ENCODE data around the gene GFOD1. TPM values are rescaled to one million over a fixed set of nuclear protein-coding genes. Genes with fewer than 3 reads are reported as not detected.
A peak's percentile ranks its signal among the peaks of the same experiment; 100 is the strongest.

GFOD1 gene
- total and polyA plus RNA-seq, 2 of the 4 experiments (the other 2 are of a cell fraction): 1.8 to 3.4 TPM

DNA sequence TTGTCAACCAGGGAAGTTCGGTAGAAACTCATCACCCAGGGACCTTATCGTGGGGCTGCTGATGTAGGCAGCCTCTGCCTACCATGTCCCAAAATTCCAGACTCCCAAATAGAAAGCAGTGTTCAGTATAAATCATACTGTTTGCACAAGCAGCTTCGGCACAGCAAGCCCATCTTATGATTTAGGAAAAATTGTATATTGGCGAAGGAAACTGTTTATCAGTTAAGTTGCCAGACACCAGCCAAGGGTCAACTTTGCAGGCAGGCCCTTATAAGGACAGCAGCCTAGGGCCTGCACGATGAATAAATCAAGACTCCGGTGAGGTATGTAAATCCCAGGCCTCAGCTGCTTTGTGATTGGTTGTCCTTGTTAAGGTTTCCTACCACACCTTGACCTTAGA is 36.8 kb downstream of the GFOD1 start:
- H2AFZ ChIP-seq (replicated peaks; ENCODE audit: low read length, poor library complexity): no peak overlapping the region
- H3K9ac ChIP-seq (ENCODE audit: low read depth, low read length): no peak overlapping the region
- no peaks in the 10 kb centered on the region for H3K9me3 ChIP-seq (ENCODE audit: control insufficient read depth, insufficient read depth, low read length)
- no TSS peak for BruUV-seq (replicated peaks)
- no peak overlapping the region for H3K4me3 ChIP-seq (ENCODE audit: insufficient read depth, low read depth, low read length)
- no peak overlapping the region; the same call in 1 of the 2 replicates for H4K5ac ChIP-seq (ENCODE audit: low read depth, low read length)
- ATAC-seq (ENCODE audit: low read depth) (no peak), DNase-seq (no peak)
- peak overlapping the region; percentile 13; the same call in 1 of the 2 replicates for H3K27ac ChIP-seq (ENCODE audit: insufficient read depth, low read length)
- no peak overlapping the region for H4K91ac ChIP-seq (ENCODE audit: insufficient read depth, low read depth, low read length)
- ChIA-PET CTCF (interaction anchor here (0.5 kb wide), 1 partner anchor 18 kb away, joined by 3 read pairs; no protein-coding TSS in a partner anchor), POLR2A (ENCODE audit: unreplicated experiment) (no interaction called here)
- no peaks in the 10 kb centered on the region for H3K36me3 ChIP-seq (ENCODE audit: control insufficient read depth, insufficient read depth, low read length)
- H3K27me3 ChIP-seq (ENCODE audit: control insufficient read depth, insufficient read depth, low read length): no peaks in the 10 kb centered on the region
- no peak overlapping the region for H3K23ac ChIP-seq (ENCODE audit: low read depth, low read length)
- H2AK9ac ChIP-seq (replicated peaks; ENCODE audit: low read depth, low read length, poor library complexity): no peak overlapping the region
- dilution Hi-C loops (cut with HindIII; ENCODE audit: low sequenced_read_pairs, unreplicated experiment) (no loop called here), in situ Hi-C loops (cut with MboI; ENCODE audit: low sequenced_read_pairs) (no loop called here), intact Hi-C loops (cut with micrococcal nuclease) (no loop called here)
- H2AK5ac ChIP-seq (ENCODE audit: low read depth, low read length): no peak overlapping the region
- no peak overlapping the region for H3K4me2 ChIP-seq (ENCODE audit: low read depth, low read length)
- TF ChIP-seq MXI1 (IDR thresholded peaks at IDR 0.05; ENCODE audit: borderline replicate concordance, low read depth, low read length): no peak
- TF ChIP-seq BHLHE40 (IDR thresholded peaks at IDR 0.05; ENCODE audit: low read depth, low read length): no peak
- TF ChIP-seq, protein P1, sequence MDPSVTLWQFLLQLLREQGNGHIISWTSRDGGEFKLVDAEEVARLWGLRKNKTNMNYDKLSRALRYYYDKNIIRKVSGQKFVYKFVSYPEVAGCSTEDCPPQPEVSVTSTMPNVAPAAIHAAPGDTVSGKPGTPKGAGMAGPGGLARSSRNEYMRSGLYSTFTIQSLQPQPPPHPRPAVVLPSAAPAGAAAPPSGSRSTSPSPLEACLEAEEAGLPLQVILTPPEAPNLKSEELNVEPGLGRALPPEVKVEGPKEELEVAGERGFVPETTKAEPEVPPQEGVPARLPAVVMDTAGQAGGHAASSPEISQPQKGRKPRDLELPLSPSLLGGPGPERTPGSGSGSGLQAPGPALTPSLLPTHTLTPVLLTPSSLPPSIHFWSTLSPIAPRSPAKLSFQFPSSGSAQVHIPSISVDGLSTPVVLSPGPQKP (IDR thresholded peaks at IDR 0.05; ENCODE audit: borderline replicate concordance, low read depth, low read length): no peak
- no peak for TF ChIP-seq POLR2A (IDR thresholded peaks at IDR 0.05; ENCODE audit: low read depth, low read length)
- TF ChIP-seq FOS (IDR thresholded peaks at IDR 0.05; ENCODE audit: low read depth, low read length): no peak
- no peak for TF ChIP-seq RAD21 (IDR thresholded peaks at IDR 0.05; ENCODE audit: low read length)
- no peak for TF ChIP-seq NFE2L2 (IDR thresholded peaks at IDR 0.05; ENCODE audit: low read depth, low read length)
- no peak for TF ChIP-seq CEBPB (IDR thresholded peaks at IDR 0.05; ENCODE audit: low read depth, low read length)
- H3K18ac ChIP-seq (ENCODE audit: low read depth, low read length): no peak overlapping the region; the same call in 1 of the 2 replicates
- H3K9me1 ChIP-seq (ENCODE audit: insufficient read depth, low read length): peaks cover 9% of the 10 kb centered on the region; the same call in 1 of the 2 replicates
- no peak overlapping the region for H3K14ac ChIP-seq (replicated peaks; ENCODE audit: low read depth, low read length)
- H2BK20ac ChIP-seq (ENCODE audit: low read depth, low read length): no peak overlapping the region
- no peak overlapping the region for H2BK5ac ChIP-seq (ENCODE audit: low read depth, low read length, poor library complexity, severe bottlenecking)
- H2BK15ac ChIP-seq (ENCODE audit: low read depth, low read length): no peak overlapping the region
- H2BK120ac ChIP-seq (ENCODE audit: low read depth, low read length): no peak overlapping the region
- H3K56ac ChIP-seq (ENCODE audit: extremely low read depth, insufficient read depth, low read length): no peak overlapping the region
- no peaks in the 10 kb centered on the region for H4K20me1 ChIP-seq (ENCODE audit: insufficient read depth, low read length)
- no peak overlapping the region for H4K8ac ChIP-seq (ENCODE audit: low read depth in 2 of 2, low read length in 2 of 2)
- H3K4me1 ChIP-seq (ENCODE audit: control insufficient read depth, insufficient read depth, low read length): peaks cover 15% of the 10 kb centered on the region
- no CpG with 5 or more reads among the region's 6 CpGs for WGBS, 2 experiments (ENCODE audit: extremely low coverage in 2 of 2, insufficient read length in 1 of 2)
- H3K4ac ChIP-seq (ENCODE audit: low read depth, low read length): no peak overlapping the region
- peaks cover 3 to 9% of the 10 kb centered on the region in 2 experiments; a peak in 1 of 4 replicates for H3K79me1 ChIP-seq (ENCODE audit: low read depth in 1 of 2, low read length in 2 of 2)
